GM10248 (cell line): ENCODE data around the gene SLC4A3.

Experiments
- CTCF ChIA-PET: fragments of 300-600 bp; sonication (Branson Sonifier 250); formaldehyde crosslinking; extraction: SDS; loops from one replicate; lab custom pipeline; 2021; ENCODE audit warnings: antibody characterized with exemption; lab: Yijun Ruan, JAX
- POLR2A ChIA-PET: fragments of 350-650 bp; sonication (Branson Sonifier 250); formaldehyde crosslinking; extraction: SDS; loops from one replicate; lab custom pipeline; 2020; ENCODE audit warnings: antibody characterized with exemption; lab: Yijun Ruan, JAX
- DNase-seq: peaks from one replicate; pipeline ENCODE4 v3.0.0; 2012; ENCODE audit errors: extremely low spot score
- CTCF ChIP-seq: IDR thresholded peaks from 2 replicates; pipeline ENCODE4 v1.5.1; 2012; ENCODE audit warnings: mild to moderate bottlenecking, low read depth; ENCODE audit errors: extremely low read depth, missing control alignments, control extremely low read depth

The SLC4A3 gene

DNA sequence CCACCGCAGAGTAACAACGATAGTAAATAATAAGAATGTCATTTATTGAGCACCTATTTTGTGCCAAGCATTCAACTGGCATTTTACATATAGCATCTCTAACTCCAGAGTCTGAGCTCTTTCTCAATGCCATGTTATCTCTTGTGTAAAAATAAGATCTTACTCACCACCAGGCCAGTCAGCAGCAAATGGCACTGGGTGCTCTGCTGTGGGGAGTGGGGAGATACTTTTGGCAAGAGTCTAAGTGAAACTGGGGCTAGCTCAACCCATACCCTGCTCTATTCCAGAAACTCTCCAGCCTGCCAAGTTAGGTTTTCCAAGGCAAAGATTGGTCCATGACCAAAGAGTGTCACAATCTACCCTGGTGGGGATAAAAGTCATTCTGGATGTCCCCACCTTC, 5.0 kb upstream of the SLC4A3 start:
- ChIA-PET POLR2A (no interaction called here), CTCF (interaction anchor here (1.2 to 1.5 kb wide), 4 partner anchors 10 to 19 kb away, joined by 3 to 4 read pairs (median 3); no protein-coding TSS in a partner anchor)
- DNase-seq: no peak
- no peak for TF ChIP-seq CTCF

DNA sequence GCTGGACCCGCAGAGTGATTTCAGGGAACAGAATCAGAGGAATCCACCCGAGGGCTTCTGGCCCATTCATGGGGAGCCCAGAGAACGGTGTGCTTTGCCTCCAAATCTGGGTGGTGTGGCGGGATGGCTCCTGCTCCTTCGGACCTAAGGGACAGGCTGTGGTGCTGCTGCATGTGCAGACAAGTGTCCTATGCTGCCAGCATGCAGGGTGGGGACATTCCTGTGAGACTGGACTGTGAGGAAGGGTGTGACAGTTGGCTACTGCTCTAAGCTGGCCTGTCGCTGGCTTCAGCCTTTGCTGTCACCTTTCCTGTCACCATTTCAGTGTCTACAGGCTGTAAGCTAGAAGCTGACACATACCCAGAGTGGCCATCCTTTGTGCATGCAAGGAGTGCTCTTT, 2.9 kb upstream of the SLC4A3 start:
- ChIA-PET POLR2A (no interaction called here), CTCF (interaction anchor here (1.1 kb wide), 1 partner anchor 17 kb away, joined by 4 read pairs; no protein-coding TSS in a partner anchor)
- DNase-seq: no peak
- no peak for TF ChIP-seq CTCF

GRCh38 chr2:219625179-219625578, 2.3 kb upstream of the SLC4A3 start:
- DNase-seq: no peak
- no peak for TF ChIP-seq CTCF
- CTCF ChIA-PET: no interaction called here
- POLR2A ChIA-PET: no interaction called here

- ChIA-PET POLR2A (no interaction called here), CTCF (interaction anchor here (1.1 to 2.2 kb wide), 3 partner anchors 11 to 86 kb away, joined by 3 to 5 read pairs (median 3); no protein-coding TSS in a partner anchor)
- TF ChIP-seq CTCF: no peak
- DNase-seq: no peak
Measured at GRCh38 chr2:219626540-219626939, 890 bp upstream of the SLC4A3 start.

- ChIA-PET POLR2A (interaction anchor here (0.5 kb wide), 1 partner anchor 291 kb away, joined by 3 read pairs; no protein-coding TSS in a partner anchor), CTCF (no interaction called here)
Measured at GRCh38 chr2:219628235-219628985, 980 bp downstream of the SLC4A3 start.

More at GRCh38 chr2:219628235-219628985, 980 bp downstream of the SLC4A3 start:
- TF ChIP-seq CTCF: no peak
- no peak for DNase-seq
